HG03139 (cell line): ENCODE results near the gene TMEM131L.
"Not testable (repeated sequence)": the region's sequence is repeated elsewhere in the genome, so short reads cannot be mapped to it uniquely, and the experiment has no call there.

Experiments used
- ATAC-seq: cut with Tn5 transposase; IDR thresholded peaks from one replicate; pipeline ENCODE4 v1.9.1; 2021; ENCODE audit not compliant: unreplicated experiment

TMEM131L gene

GRCh38 chr4:153609070-153609469, 142.9 kb downstream of the TMEM131L start:
- ATAC-seq, result not testable (repeated sequence)

GRCh38 chr4:153610623-153611376, 144.6 kb downstream of the TMEM131L start:
- no peak for ATAC-seq

- ATAC-seq, result no peak
Measured at GRCh38 chr4:153611679-153612078, 145.5 kb downstream of the TMEM131L start.

GRCh38 chr4:153612878-153613277, 146.7 kb downstream of the TMEM131L start:
- ATAC-seq, result no peak

- no peak for ATAC-seq
Measured at GRCh38 chr4:153616006-153616555, 149.9 kb downstream of the TMEM131L start.

- no peak for ATAC-seq
Measured at GRCh38 chr4:153618833-153619232, 152.7 kb downstream of the TMEM131L start.

GRCh38 chr4:153619811-153620210, 153.7 kb downstream of the TMEM131L start:
- ATAC-seq, result no peak

- ATAC-seq, result no peak
Measured at GRCh38 chr4:153620352-153620751, 154.2 kb downstream of the TMEM131L start.

- no peak for ATAC-seq
Measured at GRCh38 chr4:153622093-153622492, 155.9 kb downstream of the TMEM131L start.

- ATAC-seq, result no peak
Measured at GRCh38 chr4:153622778-153623240, 156.6 kb downstream of the TMEM131L start.

- ATAC-seq, result no peak
Measured at GRCh38 chr4:153623491-153623890, 157.3 kb downstream of the TMEM131L start.

GRCh38 chr4:153628796-153629315, 162.7 kb downstream of the TMEM131L start:
- ATAC-seq, result no peak

- no peak for ATAC-seq
Measured at GRCh38 chr4:153629776-153630175, 163.6 kb downstream of the TMEM131L start.

GRCh38 chr4:153634738-153635353, 168.7 kb downstream of the TMEM131L start:
- no peak for ATAC-seq

- ATAC-seq, result no peak
Measured at GRCh38 chr4:153635846-153636245, 169.7 kb downstream of the TMEM131L start.

GRCh38 chr4:153637201-153637600, 171.0 kb downstream of the TMEM131L start:
- no peak for ATAC-seq

- ATAC-seq, result no peak
Measured at GRCh38 chr4:153638011-153638410, 171.9 kb downstream of the TMEM131L start.

GRCh38 chr4:153638999-153639398, 172.8 kb downstream of the TMEM131L start:
- ATAC-seq, result no peak

GRCh38 chr4:153639833-153640802, 174.0 kb downstream of the TMEM131L start:
- ATAC-seq, result no peak

- ATAC-seq, result no peak
Measured at GRCh38 chr4:153641532-153641931, 175.4 kb downstream of the TMEM131L start.
